Keratinocyte (primary cell): ENCODE measurements around the gene KRT4. TPM values are rescaled to one million over a fixed set of nuclear protein-coding genes. Genes with fewer than 3 reads are reported as not detected.

Experiments used
- DNase-seq: peaks from one replicate; pipeline ENCODE4 v3.0.0-alpha.2; 2011; ENCODE audit warnings: low read depth, missing footprints, low spot score
- FAIRE-seq: peaks from 2 replicates; lab custom pipeline; 2011; peaks lifted over from hg19 to GRCh38; lab: Jason Lieb, UNC
- H2AFZ ChIP-seq: 2 replicates; pipeline ENCODE4 v1.6.0; 2012; ENCODE audit warnings: low read length, control low read depth, inconsistent platforms; ENCODE audit not compliant: control insufficient read depth
- H3K27ac ChIP-seq: 2 replicates; pipeline ENCODE4 v1.5.1; 2011; ENCODE audit warnings: low read length; ENCODE audit not compliant: control insufficient read depth, insufficient read depth
- H3K27me3 ChIP-seq: 3 replicates; pipeline ENCODE4 v1.6.0; 2011; ENCODE audit warnings: low read length; ENCODE audit not compliant: control insufficient read depth, insufficient read depth; ENCODE audit errors: extremely low read depth
- H3K36me3 ChIP-seq, 2 experiments: 2 replicates in 1 of 2; 3 replicates in 1 of 2; pipeline ENCODE4 v1.5.1; 2011; ENCODE audit warnings: low read length in 2 of 2, mild to moderate bottlenecking in 1 of 2; ENCODE audit not compliant: control insufficient read depth in 2 of 2, insufficient read depth in 2 of 2; ENCODE audit errors: extremely low read depth in 1 of 2
- H3K4me1 ChIP-seq: 3 replicates; pipeline ENCODE4 v1.5.1; 2011; ENCODE audit warnings: low read length; ENCODE audit not compliant: control insufficient read depth, insufficient read depth; ENCODE audit errors: extremely low read depth
- H3K4me2 ChIP-seq: 3 replicates; pipeline ENCODE4 v1.6.0; 2011; ENCODE audit warnings: low read depth, low read length; ENCODE audit not compliant: control insufficient read depth, insufficient read depth; ENCODE audit errors: extremely low read depth
- H3K4me3 ChIP-seq, 3 experiments: fragments of 200-600 bp in 1 of 3; sonication (generic) in 1 of 3; 2 replicates in 2 of 3; 3 replicates in 1 of 3; pipeline ENCODE4 v1.5.1; 2011 to 2016; ENCODE audit warnings: low read length in 3 of 3, mild to moderate bottlenecking in 3 of 3, control low read depth in 2 of 3, inconsistent platforms in 1 of 3, low read depth in 1 of 3, mixed read lengths in 1 of 3, mixed run types in 1 of 3, moderate library complexity in 1 of 3; ENCODE audit not compliant: control insufficient read depth in 2 of 3, insufficient read depth in 2 of 3; ENCODE audit errors: extremely low read depth in 1 of 3
- H3K79me2 ChIP-seq: 2 replicates; pipeline ENCODE4 v1.6.0; 2012; ENCODE audit warnings: low read length; ENCODE audit not compliant: control insufficient read depth, insufficient read depth
- H3K9ac ChIP-seq: 3 replicates; pipeline ENCODE4 v1.6.0; 2011; ENCODE audit warnings: low read length; ENCODE audit not compliant: control insufficient read depth, insufficient read depth; ENCODE audit errors: extremely low read depth
- H3K9me1 ChIP-seq: 3 replicates; pipeline ENCODE4 v1.6.0; 2011; ENCODE audit warnings: low read length; ENCODE audit not compliant: control insufficient read depth, insufficient read depth; ENCODE audit errors: extremely low read depth
- H3K9me3 ChIP-seq: 2 replicates; pipeline ENCODE4 v1.5.1; 2012; ENCODE audit warnings: low read depth, low read length; ENCODE audit not compliant: control insufficient read depth
- H4K20me1 ChIP-seq: 3 replicates; pipeline ENCODE4 v1.6.0; 2011; ENCODE audit warnings: low read length; ENCODE audit not compliant: control insufficient read depth, insufficient read depth; ENCODE audit errors: extremely low read depth
- EZH2 ChIP-seq: IDR thresholded peaks from one replicate; pipeline ENCODE4 v1.6.1; 2012; ENCODE audit warnings: inconsistent platforms, mild to moderate bottlenecking, low read length, moderate library complexity
- dilution Hi-C: fragments of 300-500 bp; cut with MboI; formaldehyde crosslinking; loops from one replicate; pipeline ENCODE4 v1.7.0; 2020; ENCODE audit warnings: low sequenced_read_pairs; ENCODE audit not compliant: extremely low pct_ligation_motif_present
- polyA plus RNA-seq, 5 experiments: library from polyadenylated mRNA; depleted of rRNA in 3 of 5; stranded (reverse) in 3 of 5; stranded (forward) in 1 of 5; unstranded in 1 of 5; fragments of >200 nt; gene quantifications; 1 replicate in 1 of 5; 2 replicates in 3 of 5; 3 replicates in 1 of 5; pipeline versions ENCODE4 v1.2.1 to v1.2.3, GENCODE V29; 2011 to 2012; ENCODE audit warnings: missing spikeins in 2 of 5, low read depth in 1 of 5, low replicate concordance in 1 of 5
- TF ChIP-seq, protein P1 (sequence below), 3 experiments: IDR thresholded peaks in 1 of 3; conservative IDR thresholded peaks in 1 of 3; optimal IDR thresholded peaks in 1 of 3; 2 replicates in 2 of 3; 3 replicates in 1 of 3; pipeline versions ENCODE3 to v1.5.1; 2011; ENCODE audit warnings: low read length in 3 of 3, mild to moderate bottlenecking in 3 of 3, moderate library complexity in 2 of 3, control low read depth in 1 of 3, inconsistent platforms in 1 of 3; ENCODE audit not compliant: insufficient read depth in 2 of 3; ENCODE audit errors: extremely low read depth in 1 of 3

KRT4 gene
- polyA plus RNA-seq, 1 donor (not counting 4 experiments of a cell fraction or from before 2014, with no cell fraction given), result 2.0 TPM

DNA sequence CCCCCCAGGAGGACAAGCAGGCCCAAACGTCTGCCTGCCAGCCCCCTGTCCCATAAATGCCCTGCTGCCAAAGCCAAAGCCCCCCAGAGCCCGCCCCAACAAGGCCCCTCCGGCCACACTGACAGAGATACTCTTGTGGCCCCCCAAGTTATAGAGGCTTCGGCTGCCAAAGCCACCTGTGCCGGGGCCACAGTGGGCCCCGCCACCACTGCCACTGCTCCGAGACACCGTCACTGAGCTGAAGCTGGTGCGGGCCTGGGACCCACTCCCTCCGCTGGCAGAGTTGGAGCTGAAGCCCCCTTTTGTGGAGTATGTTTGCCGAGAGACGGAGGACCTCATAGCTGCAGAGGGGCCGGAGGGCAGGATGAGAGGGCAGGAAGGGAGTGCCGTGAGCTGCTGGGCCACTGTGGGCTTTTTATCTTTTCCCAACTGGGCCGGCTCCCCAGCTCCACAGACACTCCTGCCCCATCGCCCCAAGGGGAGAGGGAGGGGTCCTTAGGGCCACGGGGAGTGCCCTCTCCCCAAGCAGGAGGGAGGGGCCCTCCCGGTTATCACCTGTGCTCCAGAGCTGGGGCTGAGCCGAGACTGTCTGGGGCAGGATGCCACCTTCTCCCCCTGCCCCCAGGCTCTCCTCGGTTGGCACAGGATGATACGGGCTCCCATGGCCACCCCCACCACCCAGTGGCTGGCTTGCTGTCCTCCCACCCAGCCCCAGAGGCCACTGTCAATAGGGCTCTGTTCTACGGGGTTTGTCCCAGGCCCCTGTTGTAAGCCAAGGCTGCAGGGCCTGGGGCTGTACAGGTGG, 20.2 kb upstream of the KRT4 start, which contains the start of gene KRT79:
KRT79 (minus strand) TSS at position 390 of the 805 bp plus-strand sequence; CDS start at position 339, 51 bp downstream.
- Histone ChIP-seq H3K9me1 (no peaks in the 10 kb centered on the region), H3K4me3 (no peak within 1 kb of the TSS), H3K27me3 (peaks cover 2% of the 10 kb centered on the region), H4K20me1 (no peaks in the 10 kb centered on the region), H2AFZ (no peak within 1 kb of the TSS), H3K4me1 (peaks cover 17% of the 10 kb centered on the region), H3K79me2 (no peaks in the 10 kb centered on the region), H3K27ac (no peak within 1 kb of the TSS), H3K4me2 (no peak within 1 kb of the TSS), H3K36me3 (no peaks in the 10 kb centered on the region), H3K9ac (no peak within 1 kb of the TSS), H3K9me3 (no peaks in the 10 kb centered on the region)
- no peak for FAIRE-seq
- no peak for DNase-seq
- dilution Hi-C loops, result no loop called here
- TF ChIP-seq, protein P1, sequence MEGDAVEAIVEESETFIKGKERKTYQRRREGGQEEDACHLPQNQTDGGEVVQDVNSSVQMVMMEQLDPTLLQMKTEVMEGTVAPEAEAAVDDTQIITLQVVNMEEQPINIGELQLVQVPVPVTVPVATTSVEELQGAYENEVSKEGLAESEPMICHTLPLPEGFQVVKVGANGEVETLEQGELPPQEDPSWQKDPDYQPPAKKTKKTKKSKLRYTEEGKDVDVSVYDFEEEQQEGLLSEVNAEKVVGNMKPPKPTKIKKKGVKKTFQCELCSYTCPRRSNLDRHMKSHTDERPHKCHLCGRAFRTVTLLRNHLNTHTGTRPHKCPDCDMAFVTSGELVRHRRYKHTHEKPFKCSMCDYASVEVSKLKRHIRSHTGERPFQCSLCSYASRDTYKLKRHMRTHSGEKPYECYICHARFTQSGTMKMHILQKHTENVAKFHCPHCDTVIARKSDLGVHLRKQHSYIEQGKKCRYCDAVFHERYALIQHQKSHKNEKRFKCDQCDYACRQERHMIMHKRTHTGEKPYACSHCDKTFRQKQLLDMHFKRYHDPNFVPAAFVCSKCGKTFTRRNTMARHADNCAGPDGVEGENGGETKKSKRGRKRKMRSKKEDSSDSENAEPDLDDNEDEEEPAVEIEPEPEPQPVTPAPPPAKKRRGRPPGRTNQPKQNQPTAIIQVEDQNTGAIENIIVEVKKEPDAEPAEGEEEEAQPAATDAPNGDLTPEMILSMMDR (optimal IDR thresholded peaks at IDR 0.05 in 1 of 3, IDR thresholded peaks at IDR 0.05 in 1 of 3, conservative IDR thresholded peaks at IDR 0.05 in 1 of 3; ENCODE audit: extremely low read depth in 1 of 3, insufficient read depth in 2 of 3, low read length in 3 of 3), result no peak
- no peak for TF ChIP-seq EZH2

DNA sequence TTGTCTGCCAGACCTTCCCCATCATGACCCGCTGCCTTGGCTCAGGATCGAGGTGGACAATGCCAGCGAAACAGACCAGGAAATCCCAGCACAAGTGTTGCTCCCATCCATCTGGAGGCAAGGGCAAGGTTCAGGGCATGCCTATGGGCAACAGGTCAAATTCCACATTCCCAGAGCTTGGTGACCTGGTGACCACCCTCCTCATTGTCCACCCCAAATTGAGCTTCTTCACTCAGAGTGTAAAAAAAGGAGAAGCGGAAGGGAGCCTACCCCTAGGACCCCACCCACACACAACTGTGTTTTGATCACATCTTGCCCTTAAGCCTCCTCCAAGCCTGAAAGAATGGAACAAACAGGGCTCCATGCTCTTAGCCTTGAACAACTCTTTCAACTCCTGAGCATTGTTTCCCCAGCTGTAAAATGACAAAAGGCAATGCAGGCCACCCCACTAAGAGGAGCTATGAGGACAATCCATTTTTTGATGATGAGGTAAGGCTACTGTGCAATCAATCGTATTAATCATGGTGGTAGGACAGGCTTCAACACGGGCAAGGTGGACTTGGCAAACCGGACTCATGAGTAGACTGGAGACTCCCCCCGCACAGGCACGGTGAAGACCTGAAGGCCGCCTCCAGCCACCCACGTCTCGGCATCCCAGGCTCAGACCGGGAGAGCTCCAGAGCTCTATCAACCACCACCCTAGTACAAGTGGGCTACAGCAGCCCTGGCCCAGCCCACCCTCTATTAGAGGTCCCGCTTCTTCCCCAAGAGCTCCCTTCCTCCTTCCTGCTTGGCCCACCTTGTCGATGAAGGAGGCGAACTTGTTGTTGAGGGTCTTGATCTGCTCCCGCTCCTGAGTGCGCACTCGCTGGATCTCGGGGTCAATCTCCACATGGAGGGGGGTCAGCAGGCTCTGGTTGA, 19.3 kb upstream of the KRT4 start:
- no peaks in the 10 kb centered on the region for H3K9me1 ChIP-seq
- H3K27me3 ChIP-seq, result no peaks in the 10 kb centered on the region
- no peaks in the 10 kb centered on the region for H4K20me1 ChIP-seq
- no peaks in the 10 kb centered on the region for H3K79me2 ChIP-seq
- no peak overlapping the region for H2AFZ ChIP-seq
- TF ChIP-seq EZH2, result no peak
- TF ChIP-seq, protein P1 (optimal IDR thresholded peaks at IDR 0.05 in 1 of 3, IDR thresholded peaks at IDR 0.05 in 1 of 3, conservative IDR thresholded peaks at IDR 0.05 in 1 of 3; ENCODE audit: extremely low read depth in 1 of 3, insufficient read depth in 2 of 3, low read length in 3 of 3), result no peak
- no peaks in the 10 kb centered on the region for H3K9me3 ChIP-seq
- peaks cover 15% of the 10 kb centered on the region for H3K4me1 ChIP-seq
- H3K36me3 ChIP-seq, result no peaks in the 10 kb centered on the region
- no peak overlapping the region for H3K9ac ChIP-seq
- dilution Hi-C loops, result no loop called here
- H3K4me2 ChIP-seq, result no peak overlapping the region
- DNase-seq (no peak), FAIRE-seq (no peak)
- no peak overlapping the region for H3K4me3 ChIP-seq
- H3K27ac ChIP-seq, result no peak overlapping the region
